ENCODE measurements around the gene FKBP4.

Gene FKBP4

DNA sequence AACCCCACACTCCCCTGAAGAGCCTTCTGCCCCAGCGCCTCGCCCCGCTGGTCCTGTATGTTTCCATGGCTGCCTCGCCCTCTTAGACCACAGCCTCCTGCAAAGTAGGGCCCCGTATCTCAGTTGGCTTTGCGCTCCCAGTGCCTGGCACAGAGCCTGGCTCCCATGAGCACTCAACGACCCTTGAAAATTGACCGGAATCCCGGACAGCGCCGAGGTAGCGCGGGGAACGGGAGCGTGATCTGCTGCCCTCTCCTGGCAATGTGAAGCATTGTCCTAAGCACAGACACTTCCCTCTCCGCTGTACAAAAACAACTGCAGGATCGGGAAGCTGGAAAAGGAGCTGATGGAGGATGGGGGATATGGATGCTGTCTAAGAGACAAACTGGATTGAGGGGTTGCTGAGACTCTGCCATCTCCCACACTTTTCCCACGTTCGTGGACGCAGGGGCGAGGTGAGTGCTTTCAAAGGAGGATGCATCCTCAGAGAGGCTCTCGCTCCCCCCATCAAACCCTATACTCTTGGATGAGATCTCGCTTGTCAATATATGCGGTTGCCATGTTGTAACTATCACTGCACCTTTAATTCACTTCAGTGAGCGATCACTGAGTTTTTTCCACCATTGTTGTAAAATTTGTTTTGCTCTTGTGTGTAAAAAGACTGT lies 10.7 kb upstream of the FKBP4 start:
- DNase-seq: peak; percentile 41

DNA sequence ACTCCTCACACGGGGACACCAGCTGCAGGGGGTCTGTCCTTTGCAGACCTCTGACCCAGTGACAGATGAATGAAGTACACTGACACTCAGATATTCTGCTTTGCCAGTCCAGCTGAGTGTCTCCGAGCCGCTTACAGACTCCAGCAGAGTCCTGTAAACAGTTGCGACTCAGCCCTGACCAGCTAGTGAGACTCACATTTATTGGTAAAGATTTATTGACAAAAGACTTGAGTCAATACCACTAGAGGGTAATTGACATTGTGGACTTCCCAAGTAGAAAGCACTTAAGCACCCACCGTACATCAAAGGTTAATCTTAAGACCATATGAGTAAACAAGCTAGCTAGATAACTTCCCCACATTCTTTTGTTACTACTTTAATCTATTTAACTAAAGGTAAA lies 9.8 kb upstream of the FKBP4 start:
- peak; percentile 8 for DNase-seq

DNA sequence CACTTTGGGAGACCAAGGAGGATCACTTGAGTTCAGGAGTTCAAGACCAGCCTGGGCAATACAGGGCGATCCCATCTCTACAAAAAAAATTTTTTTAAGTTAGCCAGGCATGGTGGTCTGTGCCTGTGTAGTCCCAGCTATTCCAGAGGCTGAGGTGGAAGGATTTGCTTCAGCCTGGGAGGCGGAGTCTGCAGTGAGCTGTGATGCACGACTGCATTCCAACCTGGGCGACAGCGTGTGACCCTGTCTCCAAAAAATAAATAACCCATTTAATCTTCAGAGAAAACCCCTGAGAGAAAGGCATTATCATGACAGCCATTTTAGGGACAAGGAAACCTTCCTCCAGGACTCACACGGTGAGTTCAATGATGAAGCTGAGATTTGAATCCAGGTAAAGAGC lies 3.7 kb upstream of the FKBP4 start:
- DNase-seq: no peak

DNA sequence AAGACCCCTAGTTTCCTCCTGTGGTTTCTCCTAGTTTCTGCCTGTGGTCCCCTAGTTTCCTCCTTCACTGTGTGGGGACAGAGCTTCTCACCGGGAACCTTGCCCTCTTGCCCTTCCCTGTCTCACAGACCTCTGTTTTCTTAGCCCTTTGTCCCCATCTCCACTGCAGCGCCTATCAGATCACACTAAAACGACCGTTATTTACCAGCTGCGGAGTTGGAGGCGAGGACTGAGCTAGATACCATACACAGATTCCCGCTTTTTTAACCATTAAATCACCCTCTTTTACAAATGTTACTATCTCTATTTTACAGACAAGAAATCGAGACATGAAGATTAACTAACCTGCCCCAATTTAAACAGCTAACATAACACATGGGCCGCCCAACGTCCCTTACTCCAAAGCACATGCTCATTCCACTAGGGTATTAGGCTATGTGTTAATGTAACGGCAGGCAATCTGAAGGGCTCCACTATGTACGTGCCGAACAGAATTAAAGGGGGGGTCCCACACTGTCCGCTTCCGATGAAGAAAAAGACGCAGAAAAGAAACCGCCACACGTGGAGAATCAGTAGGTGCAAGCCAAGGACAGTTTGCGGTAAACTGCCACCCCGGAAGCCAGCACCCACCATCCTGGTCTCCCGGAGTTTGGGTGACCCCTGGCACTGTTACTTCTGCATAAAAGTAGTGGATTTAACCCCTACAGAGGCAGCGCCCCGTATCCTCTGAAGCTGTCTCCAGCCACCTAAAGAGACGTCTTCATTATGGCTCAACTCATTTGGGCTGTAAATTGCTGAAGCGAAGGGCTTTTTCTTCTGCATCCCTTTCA lies 1.9 kb upstream of the FKBP4 start:
- DNase-seq: no peak

DNA sequence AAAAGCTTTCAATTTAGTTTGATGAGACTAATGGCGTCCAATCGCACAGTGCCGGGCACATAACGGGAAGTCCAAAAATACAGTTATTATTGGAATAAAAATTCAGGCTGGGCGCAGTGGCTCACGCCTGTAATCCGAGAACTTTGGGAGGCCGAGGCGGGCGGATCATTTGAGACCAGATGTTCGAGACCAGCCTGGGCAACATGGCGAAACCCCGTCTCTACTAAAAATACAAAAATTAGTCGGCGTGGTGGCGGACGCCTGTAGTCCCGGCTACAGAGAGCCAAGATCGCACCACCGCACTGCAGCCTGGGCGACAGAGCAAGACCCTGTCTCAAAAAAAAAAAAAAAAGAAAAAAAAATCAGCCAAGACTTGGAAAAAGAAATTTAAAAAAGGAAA lies 1.2 kb upstream of the FKBP4 start:
- DNase-seq: no peak

DNA sequence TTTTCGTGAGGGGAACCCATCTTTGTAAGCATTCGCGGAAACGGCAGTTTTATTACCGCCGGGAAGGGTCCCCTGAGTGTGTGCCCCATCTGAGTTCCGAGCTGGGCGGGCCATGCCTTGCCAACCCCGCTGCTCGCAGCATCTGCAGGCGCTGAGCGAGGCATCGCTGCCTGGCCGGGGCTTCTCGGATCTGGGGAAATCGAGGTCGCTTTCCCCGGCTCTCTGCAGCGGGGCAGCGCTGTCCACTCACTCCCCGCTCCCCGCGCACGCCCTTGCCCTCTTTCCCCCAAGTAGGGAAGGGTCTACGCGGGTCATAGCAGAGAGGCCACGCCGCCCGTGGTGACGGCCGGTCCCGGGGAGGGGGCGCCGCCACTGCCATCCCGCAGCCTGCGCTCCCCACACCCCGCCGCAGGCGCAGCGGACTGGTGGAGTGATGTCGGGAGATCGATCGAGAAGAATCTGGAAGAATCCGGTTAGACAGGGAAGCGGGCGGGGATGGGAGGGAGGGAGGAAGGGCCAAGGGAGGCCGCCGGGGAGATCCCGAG lies 507 bp upstream of the FKBP4 start:
- no peak for DNase-seq

DNA sequence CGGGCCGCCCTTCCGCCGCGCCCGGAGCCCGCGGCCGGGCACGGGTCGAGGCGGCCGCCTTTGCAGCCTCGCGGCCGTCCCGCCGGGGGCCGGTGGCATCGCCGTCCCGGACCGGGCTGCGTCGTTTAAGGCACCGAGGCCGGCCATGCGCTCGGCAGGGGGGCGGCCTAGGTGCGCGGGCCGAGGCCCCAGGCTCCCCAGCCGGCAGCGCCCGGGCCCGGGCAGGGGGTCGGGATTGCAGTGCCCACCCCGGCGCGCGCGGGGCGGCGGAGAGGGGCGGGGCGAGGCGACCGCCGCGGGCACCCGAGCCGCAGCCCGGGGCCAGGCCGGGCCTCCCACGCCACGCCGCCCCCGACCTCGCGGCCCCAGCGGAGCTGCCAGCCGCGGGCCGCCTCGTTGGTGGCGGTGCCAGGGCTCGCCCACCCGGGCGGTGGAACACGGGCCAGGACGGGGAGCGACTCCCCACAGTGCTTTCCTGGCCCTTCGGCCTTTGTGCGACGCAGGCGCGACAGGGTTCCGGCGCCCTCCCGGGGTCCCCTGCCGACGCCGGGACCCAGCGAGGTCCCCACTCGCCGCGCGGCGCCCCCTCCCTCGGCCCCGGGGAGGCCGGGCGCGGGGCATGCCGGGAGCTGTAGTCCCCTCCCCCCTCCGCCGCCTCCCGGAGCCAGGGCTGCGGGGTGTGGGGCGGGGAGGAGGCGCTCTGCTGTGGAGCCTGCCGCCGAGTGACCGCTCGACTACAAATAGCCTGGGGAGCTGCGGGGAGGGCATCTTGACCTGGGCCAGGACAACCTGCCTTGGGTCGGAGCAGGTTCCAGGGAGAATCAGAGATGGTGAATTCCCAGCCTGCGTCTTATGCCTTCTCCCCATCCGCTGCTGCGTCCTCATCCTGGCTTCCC lies 769 bp downstream of the FKBP4 start:
- DNase-seq: peak; percentile 57

DNA sequence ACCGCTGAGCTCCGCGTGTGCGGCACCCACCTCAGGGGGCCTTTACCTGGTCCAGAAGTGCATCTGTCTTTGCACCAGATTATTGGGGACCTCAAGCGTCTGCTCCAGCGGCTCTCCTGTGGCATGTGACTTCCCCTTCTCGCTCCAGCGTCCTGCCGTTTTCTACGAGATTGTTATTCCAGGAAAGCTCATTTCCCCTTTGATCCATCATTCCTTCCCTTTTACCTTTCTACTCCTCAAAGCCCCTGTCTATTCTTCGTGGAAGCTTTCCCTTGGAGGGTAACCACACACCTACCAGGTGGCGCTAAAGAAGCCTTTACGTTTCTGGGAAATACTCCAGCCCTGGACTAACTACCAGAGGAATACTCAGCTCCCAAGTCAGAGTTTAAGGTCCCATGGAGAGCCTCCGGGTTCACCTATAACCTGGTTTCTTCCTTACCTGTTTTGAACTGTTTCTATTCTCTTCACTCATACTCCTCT lies 1.5 kb downstream of the FKBP4 start:
- no peak for DNase-seq

DNA sequence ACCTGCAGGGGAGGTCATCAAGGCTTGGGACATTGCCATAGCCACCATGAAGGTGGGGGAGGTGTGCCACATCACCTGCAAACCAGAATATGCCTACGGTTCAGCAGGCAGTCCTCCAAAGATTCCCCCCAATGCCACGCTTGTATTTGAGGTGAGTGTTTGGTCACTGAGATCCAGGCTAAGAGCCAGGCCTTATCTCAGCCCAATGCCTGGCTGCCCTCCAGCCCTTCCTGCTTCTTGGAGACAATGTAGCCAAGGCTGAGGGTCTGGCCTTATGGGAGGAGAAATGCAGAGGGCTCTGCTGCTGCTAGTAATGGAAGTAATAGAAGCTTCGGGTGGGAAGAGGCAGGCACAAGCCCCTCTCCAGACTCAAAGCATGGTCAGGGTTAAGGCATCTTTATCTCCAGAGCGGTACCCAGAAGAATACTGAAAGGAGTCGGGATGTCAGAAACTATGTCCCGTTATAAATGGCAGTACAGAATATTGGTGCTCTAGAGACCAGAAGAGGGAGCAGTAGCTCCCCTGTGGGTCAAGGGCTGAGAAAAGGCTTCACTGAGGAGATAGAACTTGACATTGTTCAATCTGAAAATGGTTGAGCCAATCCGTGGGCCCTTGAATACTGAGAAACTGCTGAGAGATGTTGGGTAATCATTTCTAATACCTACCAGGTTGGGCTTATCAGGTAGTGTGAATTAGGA lies 3.1 kb downstream of the FKBP4 start:
- no peak for DNase-seq

DNA sequence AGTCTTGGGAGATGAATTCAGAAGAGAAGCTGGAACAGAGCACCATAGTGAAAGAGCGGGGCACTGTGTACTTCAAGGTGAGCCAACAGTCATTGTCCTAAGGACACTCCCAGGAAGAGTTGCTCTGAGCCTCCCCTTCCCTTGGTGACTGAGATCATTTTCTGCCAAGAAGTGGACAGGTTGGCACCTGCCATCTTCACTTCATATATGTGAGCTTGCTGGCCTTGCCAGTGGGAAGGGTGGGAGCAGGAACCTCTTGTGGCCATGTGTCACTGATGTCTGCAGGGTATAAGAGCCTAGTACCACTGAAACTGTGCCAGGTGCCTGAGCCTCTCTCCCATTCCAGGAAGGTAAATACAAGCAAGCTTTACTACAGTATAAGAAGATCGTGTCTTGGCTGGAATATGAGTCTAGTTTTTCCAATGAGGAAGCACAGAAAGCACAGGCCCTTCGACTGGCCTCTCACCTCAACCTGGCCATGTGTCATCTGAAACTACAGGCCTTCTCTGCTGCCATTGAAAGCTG lies 5.3 kb downstream of the FKBP4 start:
- DNase-seq: no peak

DNA sequence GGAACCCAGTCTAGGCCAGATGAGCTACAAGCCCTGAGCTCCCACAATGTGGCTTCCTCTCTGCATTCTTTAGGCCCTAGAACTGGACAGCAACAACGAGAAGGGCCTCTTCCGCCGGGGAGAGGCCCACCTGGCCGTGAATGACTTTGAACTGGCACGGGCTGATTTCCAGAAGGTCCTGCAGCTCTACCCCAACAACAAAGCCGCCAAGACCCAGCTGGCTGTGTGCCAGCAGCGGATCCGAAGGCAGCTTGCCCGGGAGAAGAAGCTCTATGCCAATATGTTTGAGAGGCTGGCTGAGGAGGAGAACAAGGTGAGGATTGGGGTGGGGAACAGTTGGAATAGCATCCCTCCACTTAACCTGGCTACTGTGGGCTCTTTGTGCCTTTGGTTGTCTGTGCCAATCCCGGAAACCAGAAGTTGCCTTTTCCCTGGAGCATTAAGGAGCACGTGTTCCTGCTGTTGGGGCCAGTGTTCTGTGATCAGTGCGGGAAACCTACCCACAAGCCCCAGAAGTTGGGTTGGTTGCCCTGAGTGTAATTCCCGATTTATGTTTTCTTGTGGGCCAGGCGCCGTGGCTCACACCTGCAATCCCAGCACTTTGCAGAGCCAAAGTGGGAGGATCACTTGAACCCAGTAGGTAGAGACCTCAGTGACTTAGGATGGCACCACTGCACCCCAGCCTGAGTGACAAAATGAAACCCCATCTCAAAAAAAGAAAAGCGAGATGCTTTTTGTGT lies 6.4 kb downstream of the FKBP4 start:
- no peak for DNase-seq

DNA sequence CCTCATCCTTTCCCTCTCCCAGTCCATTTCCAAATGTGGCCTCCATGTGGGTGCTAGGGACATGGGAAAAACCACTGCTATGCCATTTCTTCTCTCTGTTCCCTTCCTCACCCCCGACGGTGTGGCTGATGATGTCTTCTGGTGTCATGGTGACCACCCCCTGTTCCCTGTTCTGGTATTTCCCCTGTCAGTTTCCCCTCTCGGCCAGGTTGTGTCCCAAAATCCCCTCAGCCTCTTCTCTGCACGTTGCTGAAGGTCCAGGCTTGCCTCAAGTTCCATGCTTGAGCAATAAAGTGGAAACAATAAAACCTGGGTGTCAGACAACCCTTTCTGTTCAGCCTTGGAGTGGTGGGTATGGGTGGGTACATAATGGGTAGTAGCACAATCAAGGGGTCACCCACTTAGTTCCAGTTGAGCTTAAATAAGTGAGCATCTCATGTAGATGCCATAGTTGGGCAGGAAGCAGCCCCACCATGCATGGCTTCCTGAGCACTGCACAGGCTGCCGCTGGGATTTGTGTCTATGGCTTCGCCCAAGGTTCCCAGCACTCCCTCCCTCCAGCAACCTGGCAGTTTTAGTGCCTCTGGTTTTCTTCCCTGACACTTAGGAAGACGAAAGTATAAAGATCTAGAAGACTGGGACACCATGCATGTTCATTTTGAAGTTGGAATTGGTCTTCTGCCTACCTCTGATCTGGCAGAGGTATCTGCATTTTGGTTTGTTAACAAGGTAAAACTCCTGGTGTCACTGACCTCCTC lies 9.0 kb downstream of the FKBP4 start:
- DNase-seq: no peak

DNA sequence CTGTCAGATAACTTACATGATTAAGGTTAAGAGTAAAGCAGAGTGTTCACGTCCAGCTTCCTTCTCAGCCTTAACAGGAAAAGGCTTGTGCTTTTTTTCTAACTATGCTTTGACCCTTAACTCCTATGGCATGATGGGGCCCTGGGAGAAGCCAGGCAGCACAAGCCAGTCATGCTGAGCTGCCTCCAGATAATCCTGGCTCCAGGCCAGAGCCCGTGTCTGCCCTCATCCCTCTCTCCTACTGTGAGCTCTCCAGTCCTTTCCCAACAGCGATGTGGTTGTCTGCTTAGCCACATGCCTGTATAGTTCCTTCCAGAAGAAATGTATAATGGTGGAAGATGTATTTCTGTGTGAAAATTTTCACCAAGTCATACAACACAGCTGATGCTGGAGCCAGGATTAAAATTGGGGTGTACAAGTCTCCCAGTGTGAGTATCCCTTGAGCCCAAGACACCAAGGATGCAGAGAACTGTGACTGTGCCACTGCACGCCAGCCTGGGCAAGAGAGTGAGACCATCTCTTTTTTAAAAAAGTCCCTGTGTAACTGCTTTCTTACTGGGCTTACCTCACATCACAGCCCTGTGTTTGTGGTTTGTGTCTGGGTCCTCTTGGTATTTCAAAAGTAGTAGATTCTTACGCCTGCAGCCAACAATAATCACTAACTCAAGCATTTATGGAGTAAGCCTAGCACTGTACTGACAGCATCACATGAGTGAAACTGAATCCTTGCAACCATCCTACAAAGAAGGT lies 9.8 kb downstream of the FKBP4 start:
- no peak for DNase-seq

DNA sequence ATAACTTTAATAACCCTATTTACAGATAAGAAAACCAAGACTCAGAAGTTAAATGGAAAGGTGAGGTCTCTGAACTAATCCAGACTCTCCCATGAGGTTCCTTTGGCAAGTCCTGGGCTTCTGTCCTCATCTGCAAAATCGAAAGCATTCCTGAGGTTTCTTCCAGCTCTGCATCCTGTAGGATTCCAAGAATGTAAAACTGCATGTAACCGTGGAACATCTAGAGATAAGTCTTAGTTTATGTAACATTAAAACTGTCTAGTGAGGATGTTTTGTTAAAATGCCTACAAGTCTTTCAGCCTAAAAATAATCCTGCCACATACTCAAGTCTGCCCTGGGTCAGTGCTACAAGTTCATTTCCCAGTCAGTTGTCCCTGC lies 10.4 kb downstream of the FKBP4 start:
- DNase-seq: no peak

DNA sequence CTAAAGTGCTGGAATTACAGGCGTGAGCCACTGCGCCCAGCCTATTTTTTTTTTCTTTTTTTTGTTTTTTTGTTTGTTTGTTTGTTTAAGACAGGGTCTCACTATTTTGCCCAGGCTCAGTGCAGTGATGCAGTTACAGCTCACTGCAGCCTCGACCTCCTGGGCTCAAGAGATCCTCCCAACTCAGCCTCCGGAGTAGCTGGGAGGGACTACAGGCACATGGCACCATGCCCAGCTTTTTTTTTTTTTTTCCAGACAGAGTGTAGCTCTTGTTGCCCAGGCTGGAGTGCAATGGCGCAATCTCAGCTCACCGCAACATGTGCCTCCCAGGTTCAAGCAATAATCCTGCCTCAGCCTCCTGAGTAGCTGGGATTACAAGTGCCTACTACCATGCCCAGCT lies 11.9 kb downstream of the FKBP4 start:
- no peak for DNase-seq

DNA sequence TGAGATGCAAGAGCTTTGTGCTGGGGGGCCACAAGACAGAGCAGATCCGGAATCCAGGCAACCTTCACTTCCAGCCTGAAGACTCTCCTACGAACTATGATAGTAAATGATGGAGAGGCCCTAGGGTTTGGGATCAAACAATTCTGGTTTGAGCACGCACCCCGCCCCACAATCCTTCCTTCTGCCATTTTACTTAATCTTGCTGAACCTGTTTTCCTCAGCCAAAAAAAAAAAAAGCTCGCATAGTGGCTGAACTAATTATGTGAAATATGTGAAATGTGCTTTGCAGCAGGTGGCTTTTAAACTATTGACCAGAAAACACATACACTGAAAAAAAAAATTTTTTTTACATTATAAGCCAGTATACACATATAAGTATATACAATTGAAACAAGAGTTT lies 17.0 kb downstream of the FKBP4 start:
- no peak for DNase-seq

DNA sequence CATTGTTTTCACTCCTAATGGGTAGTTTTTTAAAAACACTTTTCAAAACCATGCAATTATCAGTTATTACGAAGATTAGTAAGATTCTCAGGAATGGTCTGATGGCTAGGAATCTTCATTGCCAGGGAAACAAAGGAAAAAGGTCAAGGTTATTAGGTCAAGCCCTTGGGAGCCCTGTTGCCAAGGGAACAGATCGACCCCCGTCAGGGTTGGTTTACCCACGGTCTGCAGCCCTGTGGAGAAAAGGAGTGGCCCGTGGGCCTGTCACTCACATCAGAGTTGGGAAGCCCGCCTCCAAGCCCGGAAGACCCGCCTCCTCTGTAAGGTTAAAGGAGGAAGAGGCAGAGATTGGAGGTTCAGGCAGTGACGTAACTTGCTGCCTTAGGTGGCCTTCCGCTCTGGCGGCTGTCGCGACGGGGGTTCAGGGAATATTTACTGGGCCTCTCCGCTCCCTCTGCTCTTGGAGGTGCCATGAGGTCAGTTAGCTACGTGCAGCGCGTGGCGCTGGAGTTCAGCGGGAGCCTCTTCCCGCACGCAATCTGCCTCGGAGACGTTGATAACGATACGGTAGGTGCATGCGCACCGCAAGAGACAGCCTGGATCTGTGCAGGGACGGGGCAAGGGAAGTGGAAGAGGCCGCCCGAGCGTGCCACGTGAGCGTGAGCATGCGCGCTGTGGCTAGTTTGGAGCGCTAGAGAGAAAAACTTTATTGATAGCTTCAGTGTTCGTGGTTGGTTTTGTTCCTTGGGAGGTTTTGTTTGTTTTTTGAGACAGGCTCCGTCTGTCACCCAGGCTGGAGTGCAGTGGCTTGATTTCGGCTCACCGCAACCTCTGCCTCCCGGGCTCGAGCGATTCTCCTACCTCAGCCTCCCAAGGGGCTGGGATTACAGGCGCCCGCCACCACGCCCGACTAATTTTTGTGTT lies 17.8 kb downstream of the FKBP4 start, which contains the start of gene ITFG2:
ITFG2 (plus strand) TSS at position 379 of the 924 bp plus-strand sequence; CDS start at position 472, 93 bp downstream.
- peak; percentile 98 for DNase-seq

Data from T1000 (cell line).